ENCODE results near the gene TRMT11. TPM values are rescaled to one million over a fixed set of nuclear protein-coding genes. Genes with fewer than 3 reads are reported as not detected.

The TRMT11 gene
- 10 to 100 TPM; 18.4 to 37.7 (median 23.8) TPM for total RNA-seq
- 10 to 100 TPM; 10.7 to 16.5 (median 11.1) TPM for polyA plus RNA-seq
- long read RNA-seq, donor 1, transcript TRMT11-201 (13 exons, 1,565 nt): major isoform, 7 of 7 reads
- long read RNA-seq, donor 1, partial matches to known transcripts: 0 of 7 reads
- long read RNA-seq, donor 1, other reads (novel, unspliced or antisense): 0 of 7 reads
- long read RNA-seq, donor 2, partial matches to known transcripts: 0 of 3 reads
- long read RNA-seq, donor 2, other reads (novel, unspliced or antisense): 0 of 3 reads

DNA sequence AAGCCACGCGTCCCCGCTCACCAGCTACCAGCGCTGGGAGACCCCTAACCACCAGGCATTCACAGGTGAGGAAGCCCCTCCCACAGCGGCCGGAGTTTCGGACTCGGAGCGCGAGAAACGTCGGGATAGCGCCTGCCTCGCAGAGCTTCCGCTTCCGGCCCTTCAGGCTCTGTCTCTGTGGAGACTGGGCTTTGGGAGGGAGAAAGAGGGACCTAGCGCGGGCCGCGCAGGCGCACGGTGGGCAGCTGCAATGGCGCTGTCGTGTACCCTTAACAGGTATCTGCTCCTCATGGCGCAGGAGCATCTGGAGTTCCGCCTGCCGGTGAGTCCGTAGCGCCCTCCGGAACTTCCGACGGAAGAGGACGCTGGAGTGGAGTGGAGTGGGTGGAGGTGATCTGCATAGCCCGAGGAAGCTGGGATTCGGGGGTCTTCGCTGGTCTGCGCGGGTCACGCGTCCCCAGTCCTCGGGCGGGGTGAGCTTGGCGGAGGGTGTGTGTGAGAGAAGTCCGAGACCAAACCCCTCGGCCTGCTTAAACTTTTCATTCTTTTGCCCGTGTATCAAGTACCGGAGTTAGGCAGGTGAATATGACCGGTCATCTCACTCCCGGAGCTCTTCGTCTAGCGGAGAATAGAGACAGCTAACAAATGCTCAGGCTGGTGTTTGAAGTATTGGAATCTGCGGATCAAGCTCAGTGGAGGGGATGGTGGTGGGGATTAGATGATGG is at the start of gene TRMT11:
Gene TRMT11 (plus strand): TSS at position 240 of the 725 bp plus-strand sequence. CDS start 11 bp downstream, at position 251.
- TF ChIP-seq POLR2A (IDR thresholded peaks at IDR 0.05): peak in 1 of 3 donors; percentile 50
- TF ChIP-seq CTCF (IDR thresholded peaks at IDR 0.05 in 8 of 11, conservative IDR thresholded peaks at IDR 0.05 in 3 of 11): peak in 1 of 11 experiments; percentile 16
- peak; percentile 83 to 93 (median 88) for TF ChIP-seq POLR2AphosphoS5 (IDR thresholded peaks at IDR 0.05)
- H3K4me3 ChIP-seq: peak within 1 kb of the TSS; percentile 71 to 96 (median 80)
- H3K9me3 ChIP-seq: no peaks in the 10 kb centered on the region
- H3K4me1 ChIP-seq: peaks cover 6 to 60% (median 30%) of the 10 kb centered on the region in 6 donors
- H3K27ac ChIP-seq: peak within 1 kb of the TSS; percentile 70 to 90 (median 81)
- intact Hi-C loops (cut with DNase I; ENCODE audit: low total_unique reads): loop anchor here (10.0 kb wide), 1 partner anchor 1278 kb away; the partner anchor contains the start of gene RNF146
- WGBS, 5 donors: 0 to 1% (median 1%) methylated on average over 51 to 52 of the region's 52 CpGs
- peak; percentile 94 for DNase-seq
- H3K36me3 ChIP-seq: peaks cover 0 to 13% (median 2%) of the 10 kb centered on the region in 6 donors
- H3K27me3 ChIP-seq (replicated peaks in 1 of 7): no peaks in the 10 kb centered on the region

- DNase-seq: no peak
- H3K27me3 ChIP-seq (replicated peaks in 1 of 7): no peaks in the 10 kb centered on the region
- H3K9me3 ChIP-seq: peaks cover 0 to 4% (median 0%) of the 10 kb centered on the region in 8 donors
- peaks cover 0 to 8% (median 4%) of the 10 kb centered on the region in 6 donors for H3K4me1 ChIP-seq
- WGBS, 5 donors: 50 to 68% (median 62%) methylated on average over 1 of the region's 1 CpG
- H3K27ac ChIP-seq: no peak overlapping the region
- no peak overlapping the region for H3K4me3 ChIP-seq
- no peaks in the 10 kb centered on the region for H3K36me3 ChIP-seq
- no peak for TF ChIP-seq POLR2A (IDR thresholded peaks at IDR 0.05)
- intact Hi-C loops (cut with DNase I; ENCODE audit: low total_unique reads): no loop called here
These were observed 47.3 kb upstream of the TRMT11 start for GRCh38 chr6:125939026-125939425.

DNA sequence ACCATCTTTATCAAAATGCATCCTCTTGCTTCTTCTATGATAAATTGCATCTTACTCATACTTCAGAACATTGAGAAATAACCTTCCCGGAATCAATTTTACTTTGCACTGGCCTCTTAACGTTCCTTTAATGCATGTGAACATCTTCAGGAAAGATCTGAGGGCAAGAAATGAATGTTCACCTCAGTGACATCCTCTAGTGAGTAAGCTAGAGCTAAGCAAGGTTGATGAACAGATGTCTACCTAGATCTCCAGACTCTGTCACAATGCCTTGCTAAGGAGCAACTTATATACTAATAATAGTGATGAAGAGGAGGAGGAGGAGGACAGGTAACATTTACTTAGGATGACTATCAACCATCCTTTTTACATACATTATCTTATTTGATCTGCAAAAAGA is 46.5 kb upstream of the TRMT11 start:
- 66 to 88% (median 74%) methylated on average over 2 of the region's 2 CpGs for WGBS, 5 donors
- H3K4me1 ChIP-seq: peaks cover 0 to 15% (median 10%) of the 10 kb centered on the region in 6 donors
- H3K4me3 ChIP-seq: no peak overlapping the region
- intact Hi-C loops (cut with DNase I; ENCODE audit: low total_unique reads): no loop called here
- no peak for DNase-seq
- no peak overlapping the region for H3K27ac ChIP-seq
- no peaks in the 10 kb centered on the region for H3K36me3 ChIP-seq
- TF ChIP-seq POLR2AphosphoS5 (IDR thresholded peaks at IDR 0.05): no peak
- TF ChIP-seq CTCF (IDR thresholded peaks at IDR 0.05 in 8 of 11, conservative IDR thresholded peaks at IDR 0.05 in 3 of 11): no peak
- TF ChIP-seq POLR2A (IDR thresholded peaks at IDR 0.05): no peak
- peaks cover 0 to 4% (median 0%) of the 10 kb centered on the region in 8 donors for H3K9me3 ChIP-seq
- H3K27me3 ChIP-seq (replicated peaks in 1 of 7): no peaks in the 10 kb centered on the region

GRCh38 chr6:125940247-125941041 is 45.9 kb upstream of the TRMT11 start:
- Histone ChIP-seq H3K36me3 (no peaks in the 10 kb centered on the region), H3K4me3 (no peak overlapping the region), H3K9me3 (peaks cover 0 to 3% (median 0%) of the 10 kb centered on the region in 8 donors), H3K27me3 (replicated peaks in 1 of 7) (no peaks in the 10 kb centered on the region), H3K4me1 (peaks cover 0 to 18% (median 15%) of the 10 kb centered on the region in 6 donors), H3K27ac (peak overlapping the region in 4 of 8 donors; percentile 4 to 41 (median 28))
- no peak for TF ChIP-seq POLR2A (IDR thresholded peaks at IDR 0.05)
- TF ChIP-seq CTCF (IDR thresholded peaks at IDR 0.05 in 8 of 11, conservative IDR thresholded peaks at IDR 0.05 in 3 of 11): no peak
- TF ChIP-seq POLR2AphosphoS5 (IDR thresholded peaks at IDR 0.05): no peak
- DNase-seq: no peak
- 66 to 75% (median 70%) methylated on average over 5 of the region's 5 CpGs for WGBS, 5 donors
- intact Hi-C loops (cut with DNase I; ENCODE audit: low total_unique reads): no loop called here

Data from spleen (tissue), 13 donors.